Heart left ventricle (tissue), 13 donors: ENCODE data around the gene KCNIP3.

Source experiments
- POLR2A ChIP-seq, 2 donors: fragments of 450-650 bp; IDR thresholded peaks; one replicate each; pipeline ENCODE4 v1.6.1; 2017; ENCODE audit warnings: antibody characterized with exemption in 2 of 2, mild to moderate bottlenecking in 2 of 2, moderate library complexity in 2 of 2
- TF ChIP-seq, protein P1 (sequence below), 12 donors: fragments of 200-600 bp; sonication (generic) in 4 of 12; IDR thresholded peaks; one replicate each; pipeline versions ENCODE4 v1.5.0 to v1.8.0; 2018 to 2022; ENCODE audit warnings: antibody characterized with exemption in 12 of 12, mild to moderate bottlenecking in 5 of 12
- donor health status: ischemic (EF 13 %, LVEDD 7.1; RV severe dilation, severe dysfunction).
- donor health status: DM: no; HTN: yes; CAD: no.
- donor health status: DM: no; HTN: no; CAD: no.
- donor health status: ischemic (EF 25% LVEDD 6.9; RV normal size, moderate dysfunction).
- donor health status: ischemic (EF 25% LVEDD 5.7; RV mildly dilated, moderate dysfunction).
- donor health status: ischemic (EF 35%, LVEDD 5.7; RV mildly dilated, moderate dysfunction).
- donor health status: nonischemic (EF 11% LVEDD 7.7; RV severe dilation, severe dysfunction).
- donor health status: DM: yes; HTN: yes; CAD: no.
- donor health status: PGD.
- donor health status: ischemic (EF 29% LVEDD 5.4; RV normal size, mild dysfunction).
- donor health status: nonischemic (EF 23%, LVEDD 6.1; RV moderate dilation, normal function).

- TF ChIP-seq POLR2A (IDR thresholded peaks at IDR 0.05), result no peak
- TF ChIP-seq, protein P1, sequence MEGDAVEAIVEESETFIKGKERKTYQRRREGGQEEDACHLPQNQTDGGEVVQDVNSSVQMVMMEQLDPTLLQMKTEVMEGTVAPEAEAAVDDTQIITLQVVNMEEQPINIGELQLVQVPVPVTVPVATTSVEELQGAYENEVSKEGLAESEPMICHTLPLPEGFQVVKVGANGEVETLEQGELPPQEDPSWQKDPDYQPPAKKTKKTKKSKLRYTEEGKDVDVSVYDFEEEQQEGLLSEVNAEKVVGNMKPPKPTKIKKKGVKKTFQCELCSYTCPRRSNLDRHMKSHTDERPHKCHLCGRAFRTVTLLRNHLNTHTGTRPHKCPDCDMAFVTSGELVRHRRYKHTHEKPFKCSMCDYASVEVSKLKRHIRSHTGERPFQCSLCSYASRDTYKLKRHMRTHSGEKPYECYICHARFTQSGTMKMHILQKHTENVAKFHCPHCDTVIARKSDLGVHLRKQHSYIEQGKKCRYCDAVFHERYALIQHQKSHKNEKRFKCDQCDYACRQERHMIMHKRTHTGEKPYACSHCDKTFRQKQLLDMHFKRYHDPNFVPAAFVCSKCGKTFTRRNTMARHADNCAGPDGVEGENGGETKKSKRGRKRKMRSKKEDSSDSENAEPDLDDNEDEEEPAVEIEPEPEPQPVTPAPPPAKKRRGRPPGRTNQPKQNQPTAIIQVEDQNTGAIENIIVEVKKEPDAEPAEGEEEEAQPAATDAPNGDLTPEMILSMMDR (IDR thresholded peaks at IDR 0.05), result no peak
These were observed 9.3 kb downstream of the KCNIP3 start for GRCh38 chr2:95306336-95306895.
